Lower leg skin (tissue), 3 donors: Measurements from ENCODE around the gene MUS81.

ENCODE experiments used
- POLR2A ChIP-seq, 2 donors: fragments of 450-650 bp; IDR thresholded peaks; one replicate each; pipeline ENCODE4 v1.6.1; 2016 to 2017; ENCODE audit warnings: antibody characterized with exemption in 2 of 2, mild to moderate bottlenecking in 1 of 2, moderate library complexity in 1 of 2
- TF ChIP-seq, protein P1 (sequence below), 3 donors: fragments of 450-650 bp; IDR thresholded peaks; one replicate each; pipeline ENCODE4 v1.5.1; 2016; ENCODE audit warnings: antibody characterized with exemption in 3 of 3, mild to moderate bottlenecking in 3 of 3, moderate library complexity in 2 of 3

GRCh38 chr11:65898656-65899355 lies 38.6 kb downstream of the MUS81 start:
- TF ChIP-seq, protein P1, sequence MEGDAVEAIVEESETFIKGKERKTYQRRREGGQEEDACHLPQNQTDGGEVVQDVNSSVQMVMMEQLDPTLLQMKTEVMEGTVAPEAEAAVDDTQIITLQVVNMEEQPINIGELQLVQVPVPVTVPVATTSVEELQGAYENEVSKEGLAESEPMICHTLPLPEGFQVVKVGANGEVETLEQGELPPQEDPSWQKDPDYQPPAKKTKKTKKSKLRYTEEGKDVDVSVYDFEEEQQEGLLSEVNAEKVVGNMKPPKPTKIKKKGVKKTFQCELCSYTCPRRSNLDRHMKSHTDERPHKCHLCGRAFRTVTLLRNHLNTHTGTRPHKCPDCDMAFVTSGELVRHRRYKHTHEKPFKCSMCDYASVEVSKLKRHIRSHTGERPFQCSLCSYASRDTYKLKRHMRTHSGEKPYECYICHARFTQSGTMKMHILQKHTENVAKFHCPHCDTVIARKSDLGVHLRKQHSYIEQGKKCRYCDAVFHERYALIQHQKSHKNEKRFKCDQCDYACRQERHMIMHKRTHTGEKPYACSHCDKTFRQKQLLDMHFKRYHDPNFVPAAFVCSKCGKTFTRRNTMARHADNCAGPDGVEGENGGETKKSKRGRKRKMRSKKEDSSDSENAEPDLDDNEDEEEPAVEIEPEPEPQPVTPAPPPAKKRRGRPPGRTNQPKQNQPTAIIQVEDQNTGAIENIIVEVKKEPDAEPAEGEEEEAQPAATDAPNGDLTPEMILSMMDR (IDR thresholded peaks at IDR 0.05), result no peak
- no peak for TF ChIP-seq POLR2A (IDR thresholded peaks at IDR 0.05)
